ENCODE results near the gene PDE1C. TPM values are rescaled to one million over a fixed set of nuclear protein-coding genes. Genes with fewer than 3 reads are reported as not detected.

PDE1C gene
- polyA plus RNA-seq, 1 of the 3 experiments (the other 2 are of a cell fraction), result 4.6 TPM

- Histone ChIP-seq H3K9me3 (no peaks in the 10 kb centered on the region), H3K4me2 (no peak overlapping the region), H2AFZ (ENCODE audit: low read depth) (no peak overlapping the region), H3K27me3 (ENCODE audit: insufficient read depth) (no peaks in the 10 kb centered on the region), H3K36me3 (replicated peaks in 1 of 2; ENCODE audit: control insufficient read depth in 1 of 2, insufficient read depth in 2 of 2, low read length in 1 of 2) (no peaks in the 10 kb centered on the region), H3K79me2 (ENCODE audit: insufficient read depth) (no peaks in the 10 kb centered on the region), H3K9me2 (no peaks in the 10 kb centered on the region), H3K27ac (ENCODE audit: low read depth in 2 of 2, low read length in 1 of 2) (no peak overlapping the region), H4K20me1 (ENCODE audit: insufficient read depth) (no peaks in the 10 kb centered on the region), H3K4me3 (ENCODE audit: low read depth in 2 of 2, low read length in 1 of 2) (no peak overlapping the region), H3F3A (replicated peaks; ENCODE audit: insufficient read depth) (peaks cover 5% of the 10 kb centered on the region), H3K4me1 (ENCODE audit: control insufficient read depth in 1 of 2, insufficient read depth in 2 of 2, low read depth in 1 of 2, low read length in 1 of 2) (no peaks in the 10 kb centered on the region), H3K9ac (no peak overlapping the region)
- TF ChIP-seq MEF2A (IDR thresholded peaks at IDR 0.05; ENCODE audit: borderline replicate concordance, low read depth) (no peak), NRF1 (IDR thresholded peaks at IDR 0.05; ENCODE audit: low read depth, low read length) (no peak), TCF12 (IDR thresholded peaks at IDR 0.05) (no peak), CHD2 (IDR thresholded peaks at IDR 0.05; ENCODE audit: low read length, partially characterized antibody) (no peak)
- ChIA-PET POLR2A (no interaction called here), CTCF (no interaction called here)
- WGBS (ENCODE audit: low lambda C conversion rate), result 10% methylated on average over 17 of the region's 18 CpGs
- no peak for DNase-seq
Observed at GRCh38 chr7:32088451-32088881, 18.3 kb upstream of the PDE1C start.

GRCh38 chr7:32079510-32079909, 9.3 kb upstream of the PDE1C start:
- H3K4me1 ChIP-seq (ENCODE audit: control insufficient read depth in 1 of 2, insufficient read depth in 2 of 2, low read depth in 1 of 2, low read length in 1 of 2), result 0 out of 4 replicates have a peak, but pooled peaks cover 0 to 7% of the 10 kb centered on the region in 2 experiments
- no peak overlapping the region for H3K4me2 ChIP-seq
- POLR2A ChIA-PET, result no interaction called here
- H3K79me2 ChIP-seq (ENCODE audit: insufficient read depth), result no peaks in the 10 kb centered on the region
- no peak overlapping the region for H3K9ac ChIP-seq
- no peak for DNase-seq
- H3K9me2 ChIP-seq, result no peaks in the 10 kb centered on the region
- H3K27ac ChIP-seq (ENCODE audit: low read depth in 2 of 2, low read length in 1 of 2), result no peak overlapping the region
- H3F3A ChIP-seq (replicated peaks; ENCODE audit: insufficient read depth), result no peaks in the 10 kb centered on the region
- H3K4me3 ChIP-seq (ENCODE audit: low read depth in 2 of 2, low read length in 1 of 2), result no peak overlapping the region
- CTCF ChIA-PET, result no interaction called here
- 31% methylated on average over 6 of the region's 6 CpGs for WGBS (ENCODE audit: low lambda C conversion rate)
- H2AFZ ChIP-seq (ENCODE audit: low read depth), result no peak overlapping the region
- H3K36me3 ChIP-seq (replicated peaks in 1 of 2; ENCODE audit: control insufficient read depth in 1 of 2, insufficient read depth in 2 of 2, low read length in 1 of 2), result no peaks in the 10 kb centered on the region
- H4K20me1 ChIP-seq (ENCODE audit: insufficient read depth), result no peaks in the 10 kb centered on the region
- H3K27me3 ChIP-seq (ENCODE audit: insufficient read depth), result no peaks in the 10 kb centered on the region; the same call in 1 of the 2 replicates
- TF ChIP-seq ELF1 (IDR thresholded peaks at IDR 0.05), result no peak
- TF ChIP-seq NRF1 (IDR thresholded peaks at IDR 0.05; ENCODE audit: low read depth, low read length), result no peak
- no peak for TF ChIP-seq JUND (IDR thresholded peaks at IDR 0.05)
- no peak for TF ChIP-seq RFX5 (IDR thresholded peaks at IDR 0.05; ENCODE audit: low read length)
- no peak for TF ChIP-seq TCF12 (IDR thresholded peaks at IDR 0.05)
- no peak for TF ChIP-seq REST (IDR thresholded peaks at IDR 0.05; ENCODE audit: low read depth, low read length)
- no peak for TF ChIP-seq FOSL2 (IDR thresholded peaks at IDR 0.05; ENCODE audit: borderline replicate concordance, low read depth)
- no peak for TF ChIP-seq GABPA (IDR thresholded peaks at IDR 0.05; ENCODE audit: low read depth)
- TF ChIP-seq SIN3A (IDR thresholded peaks at IDR 0.05; ENCODE audit: borderline replicate concordance, low read depth, low read length), result no peak
- no peak for TF ChIP-seq CTCF (IDR thresholded peaks at IDR 0.05)
- TF ChIP-seq FOXM1 (IDR thresholded peaks at IDR 0.05; ENCODE audit: low read depth), result no peak
- no peaks in the 10 kb centered on the region for H3K9me3 ChIP-seq

All from SK-N-SH (cell line).